NK-92 (cell line): ENCODE measurements around the gene NRG3.
"Not testable (repeated sequence)": the region's sequence is repeated elsewhere in the genome, so short reads cannot be mapped to it uniquely, and the experiment has no call there.

Experiments
- DNase-seq: peaks from one replicate; lab custom pipeline; 2025; ENCODE audit not compliant: unreplicated experiment; lab: John Stamatoyannopoulos, UW

NRG3 gene

GRCh38 chr10:82660205-82660604, 785.2 kb downstream of the NRG3 start:
- no peak for DNase-seq

GRCh38 chr10:82660986-82661385, 786.0 kb downstream of the NRG3 start:
- no peak for DNase-seq

DNA sequence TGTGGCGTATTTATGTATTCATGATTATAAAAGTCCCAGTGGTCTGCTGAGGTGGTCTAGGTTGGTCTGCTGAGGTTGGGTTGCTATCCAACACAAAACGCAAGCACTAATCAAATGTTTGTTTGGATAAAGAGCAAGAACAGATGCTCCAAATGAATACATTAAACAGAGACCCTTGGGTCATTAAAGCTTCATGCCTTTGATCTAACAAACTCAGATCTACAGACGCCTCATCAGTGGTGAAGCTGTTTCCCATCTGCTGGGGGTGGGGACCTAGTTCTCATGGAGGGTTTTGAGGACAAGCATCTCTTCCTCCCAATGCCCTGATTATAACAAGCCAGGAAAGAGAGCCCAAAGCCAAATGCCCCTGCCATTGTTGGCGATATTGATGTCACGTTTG, 786.7 kb downstream of the NRG3 start:
- DNase-seq: no peak

GRCh38 chr10:82668221-82668895, 793.4 kb downstream of the NRG3 start:
- no peak for DNase-seq

DNA sequence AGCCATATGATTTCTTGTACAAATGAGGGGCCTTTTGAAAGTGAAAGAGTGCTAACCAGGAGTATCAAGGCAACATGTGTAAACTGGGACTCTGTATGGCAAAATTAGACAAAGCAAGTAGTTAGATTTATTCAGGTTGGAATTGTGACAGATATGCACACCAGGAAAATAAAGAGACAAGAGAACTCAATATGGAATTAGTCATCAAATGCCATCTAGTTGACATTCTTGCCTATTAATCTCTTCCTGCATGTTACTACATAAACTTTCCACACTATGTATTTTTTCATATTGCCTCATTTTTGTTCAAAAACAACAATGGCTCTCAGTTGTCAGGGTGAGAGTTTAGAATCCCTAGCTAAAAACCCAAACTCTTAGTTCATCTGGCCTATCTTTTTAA, 799.0 kb downstream of the NRG3 start:
- DNase-seq: no peak

DNA sequence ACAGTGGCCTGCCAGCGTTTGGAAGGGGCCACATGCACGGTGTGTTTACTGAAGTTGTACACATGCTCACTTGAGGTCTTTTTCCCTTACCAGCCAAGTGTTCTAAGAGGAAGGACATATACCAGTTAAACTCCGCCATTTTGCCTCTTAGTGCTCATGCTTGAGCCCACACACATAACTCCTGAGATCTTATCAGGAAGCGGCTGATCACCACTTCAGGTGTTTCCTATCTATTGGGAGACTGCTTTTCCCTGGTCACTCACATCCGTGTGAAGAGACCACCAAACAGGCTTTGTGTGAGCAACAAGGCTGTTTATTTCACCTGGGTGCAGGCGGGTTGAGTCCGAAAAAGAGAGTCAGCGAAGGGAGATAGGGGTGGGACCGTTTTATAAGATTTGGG, 802.9 kb downstream of the NRG3 start:
- not testable (repeated sequence) for DNase-seq

GRCh38 chr10:82678451-82678850, 803.5 kb downstream of the NRG3 start:
- not testable (repeated sequence) for DNase-seq

- DNase-seq: no peak
Observed at GRCh38 chr10:82680608-82681007, 805.6 kb downstream of the NRG3 start.

DNA sequence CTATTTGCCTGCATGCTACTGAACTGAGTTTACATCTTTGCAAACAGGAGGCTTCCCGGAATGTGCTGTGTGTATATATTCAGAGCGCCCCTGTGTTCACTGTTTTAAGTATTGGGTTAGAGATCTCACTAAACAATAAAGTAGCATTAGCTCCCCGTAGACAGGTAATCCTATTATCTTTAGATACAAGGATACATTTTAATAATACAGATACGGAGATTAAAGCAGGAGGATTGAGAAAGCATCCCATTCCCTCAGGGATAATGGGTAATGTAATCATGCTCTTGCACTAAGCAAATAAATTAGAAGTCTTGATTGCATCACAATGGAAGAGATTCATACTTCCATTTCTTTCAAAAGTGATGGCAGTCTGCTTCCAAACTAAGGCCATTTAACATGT, 809.0 kb downstream of the NRG3 start:
- DNase-seq: no peak

GRCh38 chr10:82685087-82685486, 810.1 kb downstream of the NRG3 start:
- DNase-seq: no peak

GRCh38 chr10:82691211-82691610, 816.2 kb downstream of the NRG3 start:
- no peak for DNase-seq

DNA sequence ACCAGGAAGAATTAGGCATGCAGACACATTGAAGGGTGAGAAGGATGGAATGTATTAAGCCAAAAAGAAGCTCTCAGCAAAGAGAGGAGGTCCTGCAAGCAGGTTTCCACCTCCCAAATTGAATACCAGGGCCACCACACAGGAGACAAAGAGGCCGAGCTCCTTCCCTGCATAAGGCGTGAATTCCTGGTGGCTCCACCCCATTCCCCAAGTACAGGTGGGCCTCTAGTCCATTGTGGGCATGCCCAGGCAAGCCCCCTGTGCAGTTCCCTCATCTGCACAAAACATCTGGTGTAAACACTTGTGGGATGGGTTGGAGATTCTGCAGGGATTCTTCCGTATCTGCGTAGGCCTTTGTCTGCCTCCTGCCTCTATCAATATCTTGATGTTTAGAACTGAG, 817.5 kb downstream of the NRG3 start:
- DNase-seq: no peak

GRCh38 chr10:82721831-82722230, 846.8 kb downstream of the NRG3 start:
- no peak for DNase-seq

GRCh38 chr10:82722273-82722672, 847.3 kb downstream of the NRG3 start:
- DNase-seq: no peak

- no peak for DNase-seq
Observed at GRCh38 chr10:82736305-82736704, 861.3 kb downstream of the NRG3 start.

- DNase-seq: no peak
Observed at GRCh38 chr10:82737549-82737948, 862.6 kb downstream of the NRG3 start.

DNA sequence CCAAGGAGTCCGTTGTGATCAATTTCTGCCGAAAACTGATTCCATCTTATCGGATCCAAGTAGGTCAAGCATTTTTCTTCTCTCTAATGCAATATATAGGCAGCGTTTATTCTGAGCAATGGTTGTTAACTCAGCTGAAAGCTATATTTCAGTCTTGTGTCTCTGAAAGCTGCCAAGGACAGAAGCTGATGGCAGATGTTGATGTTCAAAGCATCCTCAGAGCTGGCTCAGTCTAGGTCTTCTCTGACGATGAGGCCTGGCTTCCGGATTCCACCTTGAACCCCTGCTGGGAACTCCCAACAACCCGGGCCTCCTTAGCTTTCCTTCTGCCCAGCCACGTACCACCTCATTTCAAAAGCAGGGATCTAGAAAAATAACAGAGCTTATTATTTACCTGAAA, 863.6 kb downstream of the NRG3 start:
- no peak for DNase-seq

DNA sequence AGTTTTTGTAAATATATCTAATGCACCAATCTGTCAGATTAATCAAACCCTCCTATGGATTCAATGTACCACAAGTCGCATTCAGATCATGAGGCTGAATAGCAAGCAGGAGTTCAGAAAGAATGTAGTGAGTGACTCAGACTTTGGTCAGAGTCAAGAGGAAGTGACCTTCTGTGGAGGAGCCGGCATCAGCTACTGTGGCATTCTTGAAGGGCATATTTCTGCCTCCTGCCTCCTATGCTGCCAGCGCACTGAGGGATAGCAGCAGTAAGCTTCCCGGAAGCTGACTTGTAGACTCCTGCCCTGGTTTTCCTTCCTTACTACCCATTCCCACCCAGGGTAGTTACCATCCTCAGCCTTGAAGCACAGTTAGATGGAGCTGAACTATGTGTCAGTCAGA, 867.5 kb downstream of the NRG3 start:
- no peak for DNase-seq

DNA sequence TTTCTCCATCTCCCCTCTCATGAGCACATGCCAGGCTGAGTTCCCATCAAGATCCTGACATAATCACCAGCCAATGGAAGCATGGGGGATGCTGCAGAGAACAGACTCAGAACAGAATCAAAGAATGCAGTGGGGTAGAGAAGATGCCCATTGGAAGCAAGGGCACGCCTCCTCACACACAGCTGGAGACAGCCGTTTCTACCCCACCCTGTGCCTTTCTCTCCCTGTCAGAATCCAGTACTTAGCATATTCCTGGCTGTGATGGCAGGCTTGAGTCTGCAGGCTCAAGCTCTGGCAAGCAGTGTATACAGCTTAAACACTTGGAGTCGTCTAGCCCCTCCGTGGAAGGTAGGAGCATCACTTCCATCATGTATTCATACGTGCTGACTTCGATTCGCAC, 867.9 kb downstream of the NRG3 start:
- DNase-seq: no peak

- no peak for DNase-seq
Observed at GRCh38 chr10:82750538-82750937, 875.5 kb downstream of the NRG3 start.

DNA sequence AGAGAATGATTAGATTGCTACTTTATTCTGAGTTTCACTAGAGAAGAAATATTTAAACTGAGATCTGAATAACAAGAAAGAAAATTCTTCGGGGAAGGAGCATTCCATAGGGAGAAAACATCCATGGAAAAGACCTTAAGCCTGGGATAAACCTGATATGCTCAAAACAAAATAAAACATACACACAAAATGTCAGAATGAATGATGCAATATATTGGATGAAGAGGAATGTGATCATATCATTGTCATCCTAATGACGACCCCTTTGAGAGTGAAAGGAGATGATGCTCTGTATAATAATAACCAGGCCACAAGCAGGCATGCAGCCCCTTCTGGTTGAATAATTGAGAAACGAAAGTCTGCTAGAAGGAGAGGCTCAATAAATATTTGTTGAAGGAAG, 882.4 kb downstream of the NRG3 start:
- no peak for DNase-seq

DNA sequence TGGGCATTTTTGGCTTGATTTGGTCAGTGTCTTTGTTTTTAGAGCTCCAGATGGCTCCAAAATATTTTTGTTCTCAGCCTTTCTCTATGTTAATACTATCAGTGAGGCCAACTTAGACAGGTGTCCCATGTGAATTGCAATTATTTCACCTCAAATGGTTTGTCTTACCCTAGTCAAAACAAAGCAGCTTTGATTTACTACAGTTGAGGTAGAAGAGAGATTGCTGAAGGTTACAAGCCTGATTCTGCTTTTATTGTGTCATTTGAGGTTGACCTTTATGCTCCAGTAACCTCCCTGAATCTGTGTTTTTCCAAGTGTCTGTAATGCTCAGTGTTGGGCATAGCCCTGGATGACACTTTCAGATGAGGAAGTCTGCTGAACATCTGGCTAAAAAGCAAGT, 882.9 kb downstream of the NRG3 start:
- no peak for DNase-seq

GRCh38 chr10:82759050-82759449, 884.1 kb downstream of the NRG3 start:
- no peak for DNase-seq

DNA sequence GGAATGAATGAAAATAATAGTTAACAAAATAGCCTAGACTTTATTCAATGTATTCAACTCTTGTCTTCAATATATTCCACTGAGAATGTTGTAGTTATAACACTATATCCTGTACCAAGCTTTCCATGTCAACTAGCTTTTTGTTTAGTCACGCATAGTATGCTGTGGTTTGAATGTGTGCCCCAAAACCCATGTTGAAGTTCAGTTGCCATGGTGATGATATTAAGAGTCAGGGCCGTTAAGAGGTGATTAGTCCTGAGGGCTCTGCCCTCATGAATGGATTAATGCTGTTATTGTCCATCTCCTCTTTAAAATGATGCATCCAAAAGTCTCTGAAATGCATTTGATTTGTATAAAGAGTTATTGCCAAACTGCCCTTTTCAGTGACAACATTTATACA, 887.6 kb downstream of the NRG3 start:
- no peak for DNase-seq
